ENCODE data around the gene PCA3. TPM values are rescaled to one million over a fixed set of nuclear protein-coding genes. Genes with fewer than 3 reads are reported as not detected.
A peak's percentile ranks its signal among the peaks of the same experiment; 100 is the strongest.

The PCA3 gene
- total RNA-seq (not detected in 2 replicates), polyA plus RNA-seq (not detected in 2 replicates), polyA minus RNA-seq (ENCODE audit: low replicate concordance) (not detected in 2 replicates)
- polyA plus RNA-seq (2012), result 1.5 TPM in 1 of 2 replicates, not detected in the other

DNA sequence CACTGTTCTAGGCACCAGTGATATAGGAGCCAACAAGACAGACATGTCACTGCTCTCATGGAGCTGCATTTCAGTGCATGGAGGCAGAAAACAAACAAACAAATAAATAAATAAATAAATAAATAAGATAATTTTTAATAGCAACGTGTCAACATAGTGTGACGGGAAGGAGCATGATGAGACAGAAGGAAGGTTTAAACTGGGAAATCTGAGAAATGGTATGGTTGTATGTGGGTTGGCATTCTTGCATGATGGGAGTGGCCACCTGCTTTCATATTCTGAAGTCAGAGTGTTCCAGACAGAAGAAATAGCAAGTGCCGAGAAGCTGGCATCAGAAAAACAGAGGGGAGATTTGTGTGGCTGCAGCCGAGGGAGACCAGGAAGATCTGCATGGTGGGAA is at the start of gene PCA3:
PCA3 (plus strand) TSS at position 301 of the 400 bp plus-strand sequence.
- H3K4me3 ChIP-seq (replicated peaks in 1 of 4; ENCODE audit: control extremely low read depth in 1 of 4, insufficient read depth in 1 of 4, low read depth in 3 of 4, low read length in 4 of 4), result no peak within 1 kb of the TSS
- H3K9me3 ChIP-seq (ENCODE audit: control insufficient read depth, insufficient read depth, low read depth, low read length), result no peaks in the 10 kb centered on the region
- H2AFZ ChIP-seq (ENCODE audit: low read length), result no peak within 1 kb of the TSS
- H3K27me3 ChIP-seq (ENCODE audit: control insufficient read depth, insufficient read depth, low read length), result no peaks in the 10 kb centered on the region
- H3K9ac ChIP-seq (ENCODE audit: insufficient read depth, low read length), result no peak within 1 kb of the TSS
- no peaks in the 10 kb centered on the region for H3K79me2 ChIP-seq (ENCODE audit: control insufficient read depth, insufficient read depth, low read length)
- H3K36me3 ChIP-seq (ENCODE audit: control insufficient read depth, insufficient read depth, low read length), result no peaks in the 10 kb centered on the region
- H4K20me1 ChIP-seq (ENCODE audit: control insufficient read depth, extremely low read depth, insufficient read depth, low read length), result no peaks in the 10 kb centered on the region
- no peak for DNase-seq (ENCODE audit: low read depth in 2 of 2)
- no peak within 1 kb of the TSS for H3K4me2 ChIP-seq (ENCODE audit: extremely low read depth, insufficient read depth, low read length)
- TF ChIP-seq CTCF (conservative IDR thresholded peaks at IDR 0.05 in 1 of 2, IDR thresholded peaks at IDR 0.05 in 1 of 2; ENCODE audit: low read depth in 1 of 2, low read length in 2 of 2) (no peak), EZH2 (IDR thresholded peaks at IDR 0.05; ENCODE audit: low read length, missing control alignments) (no peak)
- no peaks in the 10 kb centered on the region for H3K4me1 ChIP-seq (ENCODE audit: control insufficient read depth, extremely low read depth, insufficient read depth, low read length)
- no peak within 1 kb of the TSS for H3K27ac ChIP-seq (ENCODE audit: insufficient read depth, low read length)

- DNase-seq (ENCODE audit: low read depth in 2 of 2), result peak in 1 of 2 donors; percentile 53
- no peaks in the 10 kb centered on the region for H3K4me1 ChIP-seq (ENCODE audit: control insufficient read depth, extremely low read depth, insufficient read depth, low read length)
- no peak for TF ChIP-seq EZH2 (IDR thresholded peaks at IDR 0.05; ENCODE audit: low read length, missing control alignments)
- TF ChIP-seq CTCF (conservative IDR thresholded peaks at IDR 0.05 in 1 of 2, IDR thresholded peaks at IDR 0.05 in 1 of 2; ENCODE audit: low read depth in 1 of 2, low read length in 2 of 2), result no peak
- no peaks in the 10 kb centered on the region for H3K79me2 ChIP-seq (ENCODE audit: control insufficient read depth, insufficient read depth, low read length)
- H3K4me3 ChIP-seq (replicated peaks in 1 of 4; ENCODE audit: control extremely low read depth in 1 of 4, insufficient read depth in 1 of 4, low read depth in 3 of 4, low read length in 4 of 4), result no peak overlapping the region
- no peaks in the 10 kb centered on the region for H3K36me3 ChIP-seq (ENCODE audit: control insufficient read depth, insufficient read depth, low read length)
- no peak overlapping the region for H3K27ac ChIP-seq (ENCODE audit: insufficient read depth, low read length)
- H3K9me3 ChIP-seq (ENCODE audit: control insufficient read depth, insufficient read depth, low read depth, low read length), result no peaks in the 10 kb centered on the region
- peaks cover 2% of the 10 kb centered on the region for H3K27me3 ChIP-seq (ENCODE audit: control insufficient read depth, insufficient read depth, low read length)
- no peak overlapping the region for H3K9ac ChIP-seq (ENCODE audit: insufficient read depth, low read length)
- no peak overlapping the region for H3K4me2 ChIP-seq (ENCODE audit: extremely low read depth, insufficient read depth, low read length)
- no peaks in the 10 kb centered on the region for H4K20me1 ChIP-seq (ENCODE audit: control insufficient read depth, extremely low read depth, insufficient read depth, low read length)
- H2AFZ ChIP-seq (ENCODE audit: low read length), result no peak overlapping the region
These were observed 48.1 kb upstream of the PCA3 start for GRCh38 chr9:76716085-76716672.

- TF ChIP-seq CTCF (conservative IDR thresholded peaks at IDR 0.05 in 1 of 2, IDR thresholded peaks at IDR 0.05 in 1 of 2; ENCODE audit: low read depth in 1 of 2, low read length in 2 of 2) (no peak), EZH2 (IDR thresholded peaks at IDR 0.05; ENCODE audit: low read length, missing control alignments) (no peak)
- Histone ChIP-seq H3K36me3 (ENCODE audit: control insufficient read depth, insufficient read depth, low read length) (no peaks in the 10 kb centered on the region), H3K4me2 (ENCODE audit: extremely low read depth, insufficient read depth, low read length) (no peak overlapping the region), H4K20me1 (ENCODE audit: control insufficient read depth, extremely low read depth, insufficient read depth, low read length) (no peaks in the 10 kb centered on the region), H3K9me3 (ENCODE audit: control insufficient read depth, insufficient read depth, low read depth, low read length) (no peaks in the 10 kb centered on the region), H3K4me3 (replicated peaks in 1 of 4; ENCODE audit: control extremely low read depth in 1 of 4, insufficient read depth in 1 of 4, low read depth in 3 of 4, low read length in 4 of 4) (no peak overlapping the region), H3K27ac (ENCODE audit: insufficient read depth, low read length) (no peak overlapping the region), H3K79me2 (ENCODE audit: control insufficient read depth, insufficient read depth, low read length) (no peaks in the 10 kb centered on the region), H3K27me3 (ENCODE audit: control insufficient read depth, insufficient read depth, low read length) (peaks cover 2% of the 10 kb centered on the region), H3K4me1 (ENCODE audit: control insufficient read depth, extremely low read depth, insufficient read depth, low read length) (no peaks in the 10 kb centered on the region), H3K9ac (ENCODE audit: insufficient read depth, low read length) (no peak overlapping the region), H2AFZ (ENCODE audit: low read length) (no peak overlapping the region)
- peak in 1 of 2 donors; percentile 5 for DNase-seq (ENCODE audit: low read depth in 2 of 2)
These were observed 47.1 kb upstream of the PCA3 start for GRCh38 chr9:76717176-76717575.
